ENCODE data around the gene SYT14. TPM values are rescaled to one million over a fixed set of nuclear protein-coding genes. Genes with fewer than 3 reads are reported as not detected.
"Not testable (repeated sequence)": the region's sequence is repeated elsewhere in the genome, so short reads cannot be mapped to it uniquely, and the experiment has no call there.

The SYT14 gene
- total RNA-seq, 1 donor from 2014 or later: 0.16 TPM

GRCh38 chr1:210031473-210031872, 93.5 kb downstream of the SYT14 start:
- no peak overlapping the region for H3K27ac Mint-ChIP-seq (ENCODE audit: unreplicated experiment)
- DNase-seq (ENCODE audit: extremely low spot score, unreplicated experiment): no peak
- TF ChIP-seq CTCF (IDR thresholded peaks at IDR 0.05): no peak
- H3K36me3 Mint-ChIP-seq (ENCODE audit: unreplicated experiment): no peaks in the 10 kb centered on the region
- no peaks in the 10 kb centered on the region for H3K4me1 Mint-ChIP-seq (ENCODE audit: unreplicated experiment)
- peaks cover 5% of the 10 kb centered on the region for H3K9me3 Mint-ChIP-seq (ENCODE audit: unreplicated experiment)
- peaks cover 68% of the 10 kb centered on the region for H3K27me3 Mint-ChIP-seq (ENCODE audit: unreplicated experiment)
- H3K4me3 Mint-ChIP-seq (ENCODE audit: unreplicated experiment): no peak overlapping the region

GRCh38 chr1:210043058-210043457, 105.0 kb downstream of the SYT14 start:
- H3K4me1 Mint-ChIP-seq (ENCODE audit: unreplicated experiment): no peaks in the 10 kb centered on the region
- H3K4me3 Mint-ChIP-seq (ENCODE audit: unreplicated experiment): no peak overlapping the region
- H3K36me3 Mint-ChIP-seq (ENCODE audit: unreplicated experiment): no peaks in the 10 kb centered on the region
- H3K27ac Mint-ChIP-seq (ENCODE audit: unreplicated experiment): no peak overlapping the region
- H3K27me3 Mint-ChIP-seq (ENCODE audit: unreplicated experiment): peaks cover 35% of the 10 kb centered on the region
- DNase-seq (ENCODE audit: extremely low spot score, unreplicated experiment): no peak
- no peaks in the 10 kb centered on the region for H3K9me3 Mint-ChIP-seq (ENCODE audit: unreplicated experiment)
- no peak for TF ChIP-seq CTCF (IDR thresholded peaks at IDR 0.05)

- peaks cover 32% of the 10 kb centered on the region for H3K27me3 Mint-ChIP-seq (ENCODE audit: unreplicated experiment)
- no peaks in the 10 kb centered on the region for H3K4me1 Mint-ChIP-seq (ENCODE audit: unreplicated experiment)
- no peaks in the 10 kb centered on the region for H3K9me3 Mint-ChIP-seq (ENCODE audit: unreplicated experiment)
- no peak overlapping the region for H3K4me3 Mint-ChIP-seq (ENCODE audit: unreplicated experiment)
- H3K36me3 Mint-ChIP-seq (ENCODE audit: unreplicated experiment): no peaks in the 10 kb centered on the region
- TF ChIP-seq CTCF (IDR thresholded peaks at IDR 0.05): no peak
- DNase-seq (ENCODE audit: extremely low spot score, unreplicated experiment): no peak
- no peak overlapping the region for H3K27ac Mint-ChIP-seq (ENCODE audit: unreplicated experiment)
These were observed 111.6 kb downstream of the SYT14 start for GRCh38 chr1:210049616-210050015.

GRCh38 chr1:210050491-210050890, 112.5 kb downstream of the SYT14 start:
- H3K9me3 Mint-ChIP-seq (ENCODE audit: unreplicated experiment): not testable (repeated sequence)

GRCh38 chr1:210053126-210053525, 115.1 kb downstream of the SYT14 start:
- no peak for TF ChIP-seq CTCF (IDR thresholded peaks at IDR 0.05)

More at GRCh38 chr1:210050491-210050890, 112.5 kb downstream of the SYT14 start:
- not testable (repeated sequence) for H3K4me1 Mint-ChIP-seq (ENCODE audit: unreplicated experiment); H3K4me3 Mint-ChIP-seq (ENCODE audit: unreplicated experiment); DNase-seq (ENCODE audit: extremely low spot score, unreplicated experiment); H3K27ac Mint-ChIP-seq (ENCODE audit: unreplicated experiment); H3K36me3 Mint-ChIP-seq (ENCODE audit: unreplicated experiment)
- H3K27me3 Mint-ChIP-seq (ENCODE audit: unreplicated experiment): peaks cover 39% of the 10 kb centered on the region

GRCh38 chr1:210057593-210057992, 119.6 kb downstream of the SYT14 start:
- Mint-ChIP-seq H3K9me3 (ENCODE audit: unreplicated experiment) (no peaks in the 10 kb centered on the region), H3K4me1 (ENCODE audit: unreplicated experiment) (peaks cover 4% of the 10 kb centered on the region), H3K27me3 (ENCODE audit: unreplicated experiment) (peaks cover 57% of the 10 kb centered on the region), H3K4me3 (ENCODE audit: unreplicated experiment) (no peak overlapping the region), H3K27ac (ENCODE audit: unreplicated experiment) (no peak overlapping the region), H3K36me3 (ENCODE audit: unreplicated experiment) (no peaks in the 10 kb centered on the region)
- no peak for DNase-seq (ENCODE audit: extremely low spot score, unreplicated experiment)
- no peak for TF ChIP-seq CTCF (IDR thresholded peaks at IDR 0.05)

More at GRCh38 chr1:210053126-210053525, 115.1 kb downstream of the SYT14 start:
- Mint-ChIP-seq H3K4me1 (ENCODE audit: unreplicated experiment) (no peaks in the 10 kb centered on the region), H3K27ac (ENCODE audit: unreplicated experiment) (no peak overlapping the region), H3K36me3 (ENCODE audit: unreplicated experiment) (no peaks in the 10 kb centered on the region), H3K9me3 (ENCODE audit: unreplicated experiment) (no peaks in the 10 kb centered on the region), H3K4me3 (ENCODE audit: unreplicated experiment) (no peak overlapping the region), H3K27me3 (ENCODE audit: unreplicated experiment) (peaks cover 41% of the 10 kb centered on the region)
- DNase-seq (ENCODE audit: extremely low spot score, unreplicated experiment): no peak

All from osteocyte (in vitro differentiated cells).